GM18873 (cell line): Measurements from ENCODE around the gene IMMP2L.
"Not testable (repeated sequence)": the region's sequence is repeated elsewhere in the genome, so short reads cannot be mapped to it uniquely, and the experiment has no call there.

Source experiments
- ATAC-seq: cut with Tn5 transposase; IDR thresholded peaks from one replicate; pipeline ENCODE4 v1.9.1; 2021; ENCODE audit warnings: mild to moderate bottlenecking, moderate library complexity, moderate number of reproducible peaks; ENCODE audit not compliant: unreplicated experiment, low FRiP score

The IMMP2L gene

DNA sequence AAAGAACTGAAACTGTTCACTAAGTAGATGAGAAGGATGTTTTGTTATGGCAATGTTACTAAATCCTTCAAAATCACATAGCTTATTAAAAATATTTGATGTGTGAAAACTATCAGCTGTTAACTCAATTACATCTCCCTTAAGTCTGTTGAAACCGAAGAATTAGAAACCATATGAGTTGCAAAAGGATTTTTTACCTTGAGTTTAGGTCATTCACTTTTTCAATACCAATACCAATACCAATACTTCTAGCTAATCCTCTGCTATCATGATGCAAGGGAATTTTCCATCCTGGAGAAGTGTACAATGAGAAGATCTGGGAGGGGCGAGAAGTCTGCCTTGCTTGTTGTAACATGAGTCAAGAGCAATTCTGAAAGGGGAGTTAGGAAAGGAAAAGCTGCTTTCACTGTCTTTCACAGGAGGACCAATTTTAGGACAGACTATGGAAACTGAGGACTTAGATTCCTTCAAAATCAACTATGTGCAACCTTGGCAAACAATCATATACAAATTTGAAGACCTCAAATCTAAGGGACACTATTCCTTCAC is 199.7 kb downstream of the IMMP2L start:
- no peak for ATAC-seq

DNA sequence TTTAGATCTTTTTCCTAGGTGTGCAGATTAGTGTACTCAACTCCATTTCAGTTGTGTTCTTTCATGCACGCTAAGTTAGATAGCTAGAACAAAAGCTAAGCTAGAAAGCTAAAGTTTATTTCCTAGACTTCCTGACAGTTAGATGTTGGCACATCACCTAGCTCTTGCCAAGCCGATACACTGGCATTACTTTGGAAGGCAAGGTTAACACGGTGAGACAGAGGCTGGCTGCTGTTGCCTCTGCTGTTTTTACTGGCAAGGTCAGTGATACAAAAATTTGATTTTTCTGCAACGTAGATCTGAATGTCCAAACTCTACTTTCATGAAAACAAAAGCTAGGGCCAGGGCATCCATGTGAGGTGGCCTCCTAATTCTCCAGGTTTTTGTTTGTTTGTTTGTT is 203.4 kb downstream of the IMMP2L start:
- ATAC-seq: no peak

DNA sequence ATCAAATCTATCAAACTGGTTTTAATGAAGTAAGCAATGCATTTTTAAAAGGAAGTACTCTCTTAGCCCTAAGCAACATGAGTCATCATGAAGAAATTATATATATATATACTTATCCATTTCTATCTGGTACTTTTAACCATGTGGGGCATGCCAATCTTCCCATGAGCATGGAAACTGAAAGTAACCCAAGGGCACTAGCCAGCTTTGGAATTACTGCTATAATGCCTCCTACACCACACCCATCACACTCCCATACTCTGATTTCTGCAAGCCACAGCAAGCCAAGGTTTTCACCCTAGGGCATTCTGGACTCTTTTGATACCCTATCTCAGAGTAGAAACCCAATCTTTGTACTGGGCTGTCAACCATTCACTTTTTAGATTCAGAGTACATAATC is 204.6 kb downstream of the IMMP2L start:
- no peak for ATAC-seq

DNA sequence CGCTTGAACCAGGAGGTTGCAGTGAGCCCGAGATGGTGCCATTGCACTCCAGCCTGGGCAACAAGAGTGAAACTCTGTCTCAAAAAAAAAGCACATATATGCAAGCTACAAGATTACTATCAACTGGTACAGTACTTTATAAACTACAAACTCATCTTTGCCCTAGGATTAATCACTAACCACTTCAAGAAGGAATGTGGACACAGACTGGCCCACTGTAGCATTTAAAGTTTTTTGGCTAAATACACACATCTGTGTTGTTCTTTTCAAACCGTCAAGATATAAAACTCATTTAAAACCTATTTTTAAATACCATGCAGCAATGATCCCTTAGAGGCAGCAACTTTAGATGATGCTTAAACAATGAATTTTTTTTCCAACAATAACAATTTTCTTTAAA is 205.4 kb downstream of the IMMP2L start:
- no peak for ATAC-seq

DNA sequence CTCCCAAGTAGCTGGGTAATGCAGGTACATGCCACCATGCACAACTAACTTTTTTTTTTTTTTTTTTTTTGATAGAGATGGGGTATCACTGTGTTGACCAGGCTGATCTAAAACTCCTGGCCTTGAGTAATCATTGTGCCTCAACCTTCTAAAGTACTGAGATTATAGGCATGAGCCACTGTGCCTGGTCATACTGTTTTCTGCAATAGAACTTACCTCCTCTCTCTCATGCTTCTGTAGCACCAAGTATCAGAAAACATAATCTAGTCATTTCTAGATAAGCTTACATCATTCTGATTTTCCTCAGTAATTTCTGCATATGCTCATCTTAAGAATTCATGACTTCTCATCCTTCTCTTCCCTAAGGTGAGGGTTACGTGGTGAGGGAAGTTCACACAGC is 210.0 kb downstream of the IMMP2L start:
- no peak for ATAC-seq

DNA sequence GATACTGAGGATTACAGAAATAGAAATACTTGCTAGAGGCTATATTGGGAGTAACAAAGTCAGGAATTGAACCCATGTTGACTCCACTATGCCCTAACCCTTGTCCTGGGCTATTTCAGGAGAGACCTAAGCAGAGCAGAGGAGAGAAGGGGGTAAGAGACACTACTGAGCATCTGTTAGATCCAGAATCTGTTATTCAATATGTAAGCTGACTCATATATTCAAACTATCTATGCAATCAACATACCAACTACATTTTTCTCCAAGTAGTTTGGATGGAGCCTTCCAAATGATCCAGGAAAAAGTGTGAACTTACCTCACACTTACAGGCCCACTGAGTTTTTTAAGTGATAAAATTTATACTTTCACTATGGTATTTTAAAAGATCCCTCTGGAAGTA is 216.1 kb downstream of the IMMP2L start:
- no peak for ATAC-seq

DNA sequence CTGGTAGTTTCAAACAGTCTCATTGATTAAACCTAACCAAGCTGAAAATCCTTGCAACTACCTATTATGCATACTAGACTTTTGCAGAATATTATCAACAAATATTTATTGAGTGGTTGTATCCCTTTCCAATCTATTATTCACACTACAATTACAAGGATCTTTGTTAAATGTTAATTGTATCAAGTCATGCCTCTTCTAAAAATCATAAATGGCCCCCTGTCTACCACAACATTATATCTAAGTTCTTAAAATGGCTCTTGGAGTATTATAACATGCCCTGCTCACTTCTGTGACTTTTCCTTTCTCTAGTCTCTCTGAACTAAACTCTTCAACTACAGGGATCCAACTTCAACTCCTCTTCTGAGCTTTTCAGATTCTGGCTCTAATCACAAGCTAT is 219.3 kb downstream of the IMMP2L start:
- no peak for ATAC-seq

DNA sequence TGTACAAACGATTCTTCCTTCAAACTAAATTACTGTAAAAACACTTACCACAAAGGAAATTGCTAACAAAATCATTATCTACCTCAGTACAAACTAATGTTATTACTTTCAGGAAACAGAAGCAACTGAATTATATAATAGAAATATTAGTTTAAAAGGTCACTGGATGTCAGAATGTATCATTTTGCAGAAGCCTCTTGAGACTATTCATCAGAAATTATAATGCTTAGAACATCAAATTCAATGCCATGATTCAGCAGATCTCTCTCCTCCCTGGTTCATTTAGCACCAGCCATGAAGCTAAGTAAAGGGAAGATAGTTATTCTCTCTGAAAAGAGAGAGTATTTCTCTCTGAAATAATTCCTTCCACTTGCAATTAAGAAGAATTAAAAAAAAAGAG is 223.3 kb downstream of the IMMP2L start:
- no peak for ATAC-seq

DNA sequence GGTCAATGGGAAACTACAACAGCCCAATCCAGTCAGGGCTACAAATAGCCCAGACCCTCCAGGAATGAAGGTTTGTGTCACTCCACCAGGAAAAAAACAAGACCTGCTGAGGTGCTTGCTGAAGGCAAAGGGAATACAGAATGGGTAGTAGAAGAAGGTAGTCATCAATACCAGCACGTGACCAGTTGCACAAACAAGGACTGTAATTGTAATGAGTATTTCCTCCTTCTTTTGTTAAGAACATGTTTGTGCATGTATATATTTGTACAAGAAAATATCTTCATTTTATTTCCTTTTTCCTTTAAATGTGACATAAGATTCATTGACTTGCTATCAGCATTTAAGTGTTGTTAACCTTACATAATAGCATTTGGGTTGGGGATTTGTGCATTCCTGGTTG is 229.3 kb downstream of the IMMP2L start:
- ATAC-seq: no peak

DNA sequence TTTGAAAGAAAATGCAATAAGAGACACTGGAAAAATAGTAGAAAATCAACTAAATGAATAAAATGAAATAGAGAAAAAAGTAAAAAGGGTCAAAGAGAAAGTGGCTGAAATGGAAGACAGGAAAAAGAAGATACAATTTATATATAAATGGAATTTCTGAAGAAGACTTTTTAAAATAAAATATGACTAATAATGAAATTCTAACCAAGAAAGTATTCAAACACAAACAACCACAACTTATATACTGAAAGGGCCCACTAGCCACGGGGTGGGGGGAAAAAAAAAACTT is 232.1 kb downstream of the IMMP2L start:
- ATAC-seq: no peak

DNA sequence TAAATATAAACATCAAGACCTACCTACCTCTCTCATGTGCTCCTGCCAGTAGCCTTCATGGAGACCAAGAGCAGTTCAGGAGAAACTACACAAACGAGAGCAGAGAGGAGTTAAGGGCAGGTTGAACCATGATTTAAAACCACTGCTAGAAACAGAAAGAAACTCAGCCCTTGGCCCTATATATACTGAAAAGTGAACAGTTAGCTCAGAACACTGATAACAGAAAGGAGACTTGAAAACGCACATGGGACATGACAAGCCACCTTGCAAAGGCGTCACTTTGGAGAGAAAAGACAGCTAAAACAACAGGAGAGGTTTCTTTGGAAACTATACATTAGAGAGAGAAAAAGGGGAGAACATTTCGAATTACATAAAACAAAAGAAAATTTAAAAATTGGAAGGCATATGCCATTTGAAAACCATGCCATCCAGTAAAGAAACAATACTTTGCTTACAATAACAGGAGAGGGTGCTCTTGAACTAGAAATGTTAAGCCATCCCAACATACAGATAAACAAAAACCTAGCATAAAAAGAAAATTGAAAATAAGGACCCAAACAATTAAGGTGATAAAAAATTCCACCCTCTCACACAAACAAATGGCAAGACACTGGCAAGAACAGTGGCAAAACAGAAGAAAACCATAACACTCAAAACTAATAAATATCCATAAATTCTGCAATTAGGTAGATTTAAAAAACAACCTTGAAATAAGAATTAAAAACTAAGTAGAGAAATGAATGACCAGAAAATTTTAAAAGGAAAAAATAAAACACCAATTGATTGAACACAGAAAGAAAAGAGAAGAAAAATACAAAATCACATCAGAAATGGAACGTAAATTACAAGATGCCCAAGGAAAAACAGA is 232.7 kb downstream of the IMMP2L start:
- ATAC-seq: no peak

DNA sequence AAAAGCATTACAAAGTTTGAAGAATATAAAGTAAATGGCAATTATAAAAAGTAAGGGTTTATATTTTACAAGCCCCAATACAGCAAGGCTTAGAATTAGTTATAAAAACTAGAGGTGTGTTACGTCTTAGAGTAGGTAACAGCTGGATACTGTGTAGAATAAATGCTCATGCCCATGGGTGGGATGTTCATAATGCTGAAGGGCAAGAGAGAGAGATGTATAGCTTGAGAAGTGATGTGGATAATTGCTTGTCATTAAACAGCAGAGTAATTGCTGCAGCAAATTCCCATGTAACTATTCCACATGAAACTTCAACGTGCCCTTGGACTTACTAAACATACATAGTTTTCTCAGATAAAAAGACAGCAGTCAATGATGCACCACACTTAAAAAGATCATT is 233.8 kb downstream of the IMMP2L start:
- ATAC-seq: no peak

DNA sequence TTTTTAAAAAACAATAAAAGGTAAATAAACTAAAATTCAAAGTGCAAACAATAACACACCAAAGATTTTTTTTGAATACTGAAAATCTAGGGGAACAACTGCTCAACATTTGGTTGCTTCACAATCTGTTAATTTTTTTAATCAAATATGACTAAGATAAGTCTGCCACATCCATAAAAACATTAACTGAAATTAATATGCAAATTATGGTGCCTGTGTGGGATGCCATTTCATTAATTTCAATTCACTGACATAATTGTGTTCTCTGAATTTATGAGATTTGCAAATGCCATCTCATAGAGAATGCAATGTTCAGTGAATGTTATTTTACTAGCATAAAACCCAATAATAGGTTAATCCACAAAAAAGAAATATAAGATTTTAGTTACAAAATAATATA is 237.5 kb downstream of the IMMP2L start:
- no peak for ATAC-seq

DNA sequence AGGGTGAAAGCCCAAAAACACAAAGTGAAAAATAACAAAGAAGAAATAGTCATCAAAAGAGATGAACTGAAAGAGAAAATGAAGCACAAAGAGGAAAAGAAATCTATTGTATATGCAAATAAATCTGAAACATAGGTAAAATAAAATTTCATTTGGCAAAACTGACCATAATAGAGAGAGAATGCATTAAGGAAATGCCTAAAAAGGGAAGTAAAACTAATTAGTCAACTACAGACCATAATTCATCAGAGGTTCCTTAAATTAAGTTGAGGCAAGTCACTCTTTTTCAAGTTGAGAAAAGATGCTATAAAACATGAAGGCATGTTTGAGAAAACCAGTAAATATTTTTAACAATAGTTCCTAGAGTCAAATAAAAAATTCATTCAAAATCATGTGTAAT is 238.1 kb downstream of the IMMP2L start:
- ATAC-seq: peak; percentile 74

DNA sequence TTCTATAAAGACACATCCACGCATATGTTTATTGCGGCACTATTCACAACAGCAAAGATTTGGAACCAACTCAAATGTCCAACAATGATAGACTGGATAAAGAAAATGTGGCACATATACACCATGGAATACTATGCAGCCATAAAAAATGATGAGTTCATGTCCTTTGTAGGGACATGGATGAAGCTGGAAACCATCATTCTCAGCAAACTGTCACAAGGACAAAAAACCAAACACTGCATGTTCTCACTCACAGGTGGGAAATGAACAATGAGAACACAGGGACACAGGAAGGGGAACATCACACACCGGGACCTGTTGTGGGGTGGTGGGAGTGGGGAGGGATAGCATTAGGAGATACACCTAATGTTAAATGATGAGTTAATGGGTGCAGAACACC is 238.6 kb downstream of the IMMP2L start:
- not testable (repeated sequence) for ATAC-seq

DNA sequence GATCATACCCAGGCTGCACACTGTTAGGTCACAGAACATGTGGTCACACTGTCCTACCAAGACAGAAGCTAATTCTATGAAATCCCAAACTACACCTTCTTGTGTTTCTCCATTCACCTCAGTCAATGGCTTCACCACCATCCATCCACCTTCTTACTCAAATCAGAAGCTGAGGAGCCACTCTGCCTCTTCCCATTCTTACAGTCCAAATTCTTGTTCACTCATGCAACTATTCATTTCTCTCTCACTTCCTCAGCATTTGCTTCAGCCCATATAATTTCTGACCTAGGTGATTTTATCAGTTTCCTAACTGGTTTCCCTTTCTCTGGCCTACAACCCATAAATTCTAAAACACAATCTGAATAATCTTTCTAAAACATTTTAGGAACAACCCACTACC is 242.2 kb downstream of the IMMP2L start:
- no peak for ATAC-seq

DNA sequence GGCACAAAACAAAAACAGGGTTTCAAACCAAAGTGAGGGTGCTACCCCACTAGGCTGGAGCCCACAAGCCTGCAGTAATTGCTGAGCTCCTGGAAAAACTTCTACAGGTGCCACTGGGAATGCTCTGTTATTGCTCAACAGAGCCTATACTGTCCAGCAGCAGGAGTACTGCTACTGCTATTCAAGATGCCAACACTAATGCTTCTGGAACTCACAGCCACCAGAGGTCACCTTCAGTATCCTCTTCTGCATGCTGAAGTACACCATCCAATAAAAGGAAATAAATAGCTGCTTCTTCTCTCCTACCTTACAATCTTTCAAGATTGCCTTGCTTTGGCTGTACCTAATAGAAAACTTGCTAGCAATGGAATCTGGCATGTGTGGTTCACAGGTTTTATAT is 249.3 kb downstream of the IMMP2L start:
- ATAC-seq: no peak

DNA sequence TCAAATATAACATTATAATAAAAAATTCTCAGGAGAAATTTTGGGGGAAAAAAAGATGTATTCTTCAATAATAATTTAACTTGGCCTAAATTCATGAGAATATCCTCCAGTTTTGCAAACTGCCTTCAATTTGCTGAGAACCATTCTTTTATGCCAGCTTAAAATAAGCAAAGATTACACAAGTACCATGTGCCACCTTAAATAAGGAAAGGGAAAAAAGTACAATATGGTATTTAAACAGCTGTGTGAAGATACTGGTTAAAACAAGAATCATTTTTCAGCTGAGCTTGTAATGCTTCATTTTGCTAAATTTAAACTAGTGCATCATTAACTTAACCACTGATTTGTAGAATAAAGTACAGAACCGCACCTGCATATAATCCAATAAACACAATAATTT is 253.6 kb downstream of the IMMP2L start:
- no peak for ATAC-seq

DNA sequence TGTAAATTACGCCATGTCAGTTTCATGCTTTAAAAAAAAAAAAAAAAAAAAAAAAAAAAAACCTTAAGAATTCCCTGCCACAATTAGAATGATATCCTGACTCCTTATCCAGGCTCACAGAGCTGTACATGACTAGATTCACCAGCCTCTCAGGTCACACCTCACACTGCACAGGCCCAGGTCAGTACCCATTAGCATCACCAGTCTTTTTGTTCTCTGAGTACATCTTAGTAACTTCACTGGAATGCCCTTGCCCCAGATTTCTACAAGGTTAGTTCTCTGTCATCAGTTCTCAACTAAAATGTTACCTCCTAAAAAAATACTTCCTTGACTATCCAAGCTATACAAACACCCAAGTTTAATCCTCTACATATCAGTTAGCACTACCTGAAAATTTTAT is 260.4 kb downstream of the IMMP2L start:
- ATAC-seq: no peak

DNA sequence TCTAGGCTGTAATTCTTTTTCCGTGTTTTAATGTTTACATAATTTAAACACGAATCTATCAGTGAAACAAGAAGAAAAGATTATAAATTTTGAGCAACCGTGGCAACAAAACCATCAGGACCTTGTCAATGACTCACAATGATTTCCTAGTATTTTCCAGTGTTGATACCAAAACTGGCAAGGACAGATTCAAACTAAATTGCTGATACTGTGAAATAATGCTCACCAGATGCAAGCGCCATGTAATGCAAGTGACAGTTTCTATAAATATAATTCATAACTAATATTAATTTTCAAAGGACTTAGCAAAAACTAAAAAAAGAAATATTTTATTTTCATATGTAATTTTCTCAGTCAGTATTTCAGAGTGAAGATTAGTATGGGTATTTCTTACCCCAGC is 267.8 kb downstream of the IMMP2L start:
- no peak for ATAC-seq

DNA sequence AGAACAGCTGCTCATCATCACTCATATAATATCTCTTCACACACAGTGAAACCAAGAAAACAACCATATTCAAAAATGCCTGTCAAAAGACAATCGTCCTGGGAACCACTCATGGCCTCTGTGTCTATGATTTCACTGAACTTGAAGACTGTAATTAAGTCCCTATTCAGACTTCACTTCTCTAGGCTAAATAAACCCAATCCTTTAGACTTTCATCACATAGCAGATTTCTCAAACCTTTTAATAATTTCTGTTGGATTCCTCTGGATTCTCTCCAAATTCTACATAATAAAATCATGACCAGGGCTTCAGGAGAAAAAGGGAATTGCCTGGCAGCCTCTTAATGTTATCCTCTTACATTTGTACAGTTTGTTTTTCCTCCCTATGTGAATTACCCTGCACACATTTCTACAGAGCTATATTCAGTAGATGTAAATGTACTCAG is 270.2 kb downstream of the IMMP2L start:
- ATAC-seq: no peak

DNA sequence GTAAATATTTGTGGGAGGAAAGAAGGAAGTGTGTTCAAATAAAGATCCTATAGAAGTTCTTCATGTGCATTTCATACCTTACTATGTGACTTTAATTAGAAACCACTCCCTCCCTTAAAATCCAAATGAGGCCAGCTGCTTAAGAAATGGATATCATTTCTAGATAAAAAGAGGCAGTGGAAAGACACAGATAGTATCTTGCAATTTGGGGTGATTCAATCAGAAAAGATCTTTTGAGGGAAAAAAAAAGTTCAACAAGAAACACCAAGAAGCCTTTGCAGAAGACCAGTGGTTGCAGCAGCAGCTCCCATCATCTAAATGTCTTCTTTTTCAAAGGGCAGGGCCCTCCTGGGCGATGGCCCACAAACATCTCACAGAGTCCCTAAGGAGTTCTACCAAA is 271.3 kb downstream of the IMMP2L start:
- ATAC-seq: no peak

DNA sequence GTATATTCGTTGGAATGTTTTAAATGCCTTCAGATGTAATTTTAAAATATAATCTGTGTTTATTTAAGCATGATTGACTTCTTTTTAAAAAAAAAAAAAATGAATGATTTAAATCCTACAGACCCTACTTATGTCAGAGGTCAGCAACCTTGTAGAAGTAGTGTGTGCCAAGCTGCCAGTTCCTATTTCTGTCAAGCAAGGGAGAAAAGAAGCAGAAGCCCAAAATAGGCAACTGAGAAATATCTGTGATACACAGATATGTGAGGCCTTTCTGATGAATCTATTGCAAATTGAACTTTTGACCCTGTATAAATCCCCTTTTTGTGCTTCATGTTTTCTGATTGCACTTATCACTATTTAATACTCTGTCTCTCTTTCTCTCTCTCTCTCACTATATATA is 271.9 kb downstream of the IMMP2L start:
- ATAC-seq: no peak
